GM12878 (cell line): ENCODE results near the gene LRRC3B.

Source experiments
- BMI1 ChIP-seq: fragments of 450-650 bp; IDR thresholded peaks from 2 replicates; pipeline ENCODE4 v1.6.1; 2016; ENCODE audit warnings: mild to moderate bottlenecking, moderate library complexity, borderline replicate concordance
- CTCF ChIP-seq, 3 experiments: IDR thresholded peaks in 2 of 3; conservative IDR thresholded peaks in 1 of 3; 2 replicates each; pipeline ENCODE4 v1.5.1; 2011; ENCODE audit warnings: low read depth in 3 of 3, low read length in 3 of 3, mild to moderate bottlenecking in 3 of 3, control low read depth in 2 of 3, moderate library complexity in 2 of 3, inconsistent platforms in 1 of 3, mixed read lengths in 1 of 3; ENCODE audit not compliant: control insufficient read depth in 2 of 3, insufficient read depth in 1 of 3; ENCODE audit errors: extremely low read depth in 1 of 3
- DPF2 ChIP-seq: fragments of 450-650 bp; IDR thresholded peaks from 2 replicates; pipeline ENCODE4 v1.6.1; 2017; ENCODE audit warnings: mild to moderate bottlenecking
- NFIC ChIP-seq: IDR thresholded peaks from 2 replicates; pipeline ENCODE4 v1.6.1; 2012; ENCODE audit warnings: low read depth, mild to moderate bottlenecking, inconsistent platforms, low read length, moderate library complexity
- PAX5 ChIP-seq: IDR thresholded peaks from 2 replicates; pipeline ENCODE4 v1.6.1; 2011; ENCODE audit warnings: low read depth, low read length, borderline replicate concordance
- PAX8 ChIP-seq: fragments of 450-650 bp; IDR thresholded peaks from 2 replicates; pipeline ENCODE4 v1.6.1; 2017; ENCODE audit warnings: mild to moderate bottlenecking, moderate library complexity
- PBX3 ChIP-seq: IDR thresholded peaks from 2 replicates; pipeline ENCODE4 v1.6.1; 2011; ENCODE audit warnings: mild to moderate bottlenecking, low read depth, low read length, moderate library complexity; ENCODE audit not compliant: insufficient replicate concordance
- RAD21 ChIP-seq: IDR thresholded peaks from 2 replicates; pipeline ENCODE4 v1.6.1; 2011; ENCODE audit warnings: mild to moderate bottlenecking, low read depth, low read length, moderate library complexity; ENCODE audit not compliant: insufficient read depth
- REST ChIP-seq: IDR thresholded peaks from 2 replicates; pipeline ENCODE4 v1.6.1; 2012; ENCODE audit warnings: mild to moderate bottlenecking, low read depth, low read length
- ZNF592 ChIP-seq: fragments of 450-650 bp; IDR thresholded peaks from 2 replicates; pipeline ENCODE4 v1.6.1; 2017; ENCODE audit warnings: mild to moderate bottlenecking, moderate library complexity
- ZNF622 ChIP-seq: fragments of 450-650 bp; IDR thresholded peaks from 2 replicates; pipeline ENCODE4 v1.6.1; 2017; ENCODE audit warnings: mild to moderate bottlenecking, inconsistent platforms
- TF ChIP-seq, protein P1 (sequence below): IDR thresholded peaks from 2 replicates; pipeline ENCODE4 v1.6.1; 2012; ENCODE audit warnings: low read depth, low read length, improper control_type of control experiment
- TF ChIP-seq, protein P2 (sequence below): fragments of 450-650 bp; IDR thresholded peaks from 2 replicates; pipeline ENCODE4 v1.6.1; 2017; ENCODE audit warnings: low read depth, mild to moderate bottlenecking, moderate library complexity
- TF ChIP-seq, protein P3 (sequence below): fragments of 450-650 bp; IDR thresholded peaks from 2 replicates; pipeline ENCODE4 v1.6.1; 2017; ENCODE audit warnings: mild to moderate bottlenecking

- TF ChIP-seq, protein P1, sequence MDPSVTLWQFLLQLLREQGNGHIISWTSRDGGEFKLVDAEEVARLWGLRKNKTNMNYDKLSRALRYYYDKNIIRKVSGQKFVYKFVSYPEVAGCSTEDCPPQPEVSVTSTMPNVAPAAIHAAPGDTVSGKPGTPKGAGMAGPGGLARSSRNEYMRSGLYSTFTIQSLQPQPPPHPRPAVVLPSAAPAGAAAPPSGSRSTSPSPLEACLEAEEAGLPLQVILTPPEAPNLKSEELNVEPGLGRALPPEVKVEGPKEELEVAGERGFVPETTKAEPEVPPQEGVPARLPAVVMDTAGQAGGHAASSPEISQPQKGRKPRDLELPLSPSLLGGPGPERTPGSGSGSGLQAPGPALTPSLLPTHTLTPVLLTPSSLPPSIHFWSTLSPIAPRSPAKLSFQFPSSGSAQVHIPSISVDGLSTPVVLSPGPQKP = no peak
- TF ChIP-seq RAD21 = no peak
- no peak for TF ChIP-seq DPF2
- TF ChIP-seq PBX3 = no peak
- no peak for TF ChIP-seq PAX5
- TF ChIP-seq CTCF (IDR thresholded peaks at IDR 0.05 in 2 of 3, conservative IDR thresholded peaks at IDR 0.05 in 1 of 3; ENCODE audit: control insufficient read depth in 2 of 3, extremely low read depth in 1 of 3, insufficient read depth in 1 of 3, low read depth in 3 of 3, low read length in 3 of 3) = no peak
- no peak for TF ChIP-seq ZNF622
- TF ChIP-seq REST = no peak
- no peak for TF ChIP-seq BMI1
- TF ChIP-seq NFIC = no peak
- TF ChIP-seq, protein P2, sequence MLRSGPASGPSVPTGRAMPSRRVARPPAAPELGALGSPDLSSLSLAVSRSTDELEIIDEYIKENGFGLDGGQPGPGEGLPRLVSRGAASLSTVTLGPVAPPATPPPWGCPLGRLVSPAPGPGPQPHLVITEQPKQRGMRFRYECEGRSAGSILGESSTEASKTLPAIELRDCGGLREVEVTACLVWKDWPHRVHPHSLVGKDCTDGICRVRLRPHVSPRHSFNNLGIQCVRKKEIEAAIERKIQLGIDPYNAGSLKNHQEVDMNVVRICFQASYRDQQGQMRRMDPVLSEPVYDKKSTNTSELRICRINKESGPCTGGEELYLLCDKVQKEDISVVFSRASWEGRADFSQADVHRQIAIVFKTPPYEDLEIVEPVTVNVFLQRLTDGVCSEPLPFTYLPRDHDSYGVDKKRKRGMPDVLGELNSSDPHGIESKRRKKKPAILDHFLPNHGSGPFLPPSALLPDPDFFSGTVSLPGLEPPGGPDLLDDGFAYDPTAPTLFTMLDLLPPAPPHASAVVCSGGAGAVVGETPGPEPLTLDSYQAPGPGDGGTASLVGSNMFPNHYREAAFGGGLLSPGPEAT = no peak
- TF ChIP-seq PAX8 = no peak
- TF ChIP-seq, protein P3, sequence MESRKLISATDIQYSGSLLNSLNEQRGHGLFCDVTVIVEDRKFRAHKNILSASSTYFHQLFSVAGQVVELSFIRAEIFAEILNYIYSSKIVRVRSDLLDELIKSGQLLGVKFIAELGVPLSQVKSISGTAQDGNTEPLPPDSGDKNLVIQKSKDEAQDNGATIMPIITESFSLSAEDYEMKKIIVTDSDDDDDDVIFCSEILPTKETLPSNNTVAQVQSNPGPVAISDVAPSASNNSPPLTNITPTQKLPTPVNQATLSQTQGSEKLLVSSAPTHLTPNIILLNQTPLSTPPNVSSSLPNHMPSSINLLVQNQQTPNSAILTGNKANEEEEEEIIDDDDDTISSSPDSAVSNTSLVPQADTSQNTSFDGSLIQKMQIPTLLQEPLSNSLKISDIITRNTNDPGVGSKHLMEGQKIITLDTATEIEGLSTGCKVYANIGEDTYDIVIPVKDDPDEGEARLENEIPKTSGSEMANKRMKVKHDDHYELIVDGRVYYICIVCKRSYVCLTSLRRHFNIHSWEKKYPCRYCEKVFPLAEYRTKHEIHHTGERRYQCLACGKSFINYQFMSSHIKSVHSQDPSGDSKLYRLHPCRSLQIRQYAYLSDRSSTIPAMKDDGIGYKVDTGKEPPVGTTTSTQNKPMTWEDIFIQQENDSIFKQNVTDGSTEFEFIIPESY = no peak
- TF ChIP-seq ZNF592 = no peak
Observed at GRCh38 chr3:26638113-26638512, 15.5 kb downstream of the LRRC3B start.
